GM21381 (cell line): Measurements from ENCODE around the gene XRCC3.
A peak's percentile ranks its signal among the peaks of the same experiment; 100 is the strongest.

Source experiments
- ATAC-seq: cut with Tn5 transposase; IDR thresholded peaks from one replicate; pipeline ENCODE4 v1.9.1; 2021; ENCODE audit warnings: mild to moderate bottlenecking, moderate library complexity; ENCODE audit not compliant: unreplicated experiment

The XRCC3 gene

DNA sequence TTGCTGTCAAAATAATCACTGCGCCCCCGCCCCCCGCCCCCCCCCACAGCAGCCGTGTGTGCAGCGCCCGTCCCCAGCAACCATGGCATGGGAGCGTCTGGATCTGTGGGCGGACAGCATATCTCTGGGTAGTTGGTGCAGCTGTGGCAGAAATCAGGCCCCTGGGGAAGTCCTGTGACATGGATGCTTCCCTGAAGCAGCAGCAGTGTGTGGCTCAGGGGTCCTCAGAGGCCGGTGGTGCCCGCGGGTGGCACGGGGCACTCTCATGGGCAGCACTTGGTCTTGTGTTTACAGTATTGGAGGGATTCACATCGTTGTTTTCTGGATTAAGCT, 19.2 kb downstream of the XRCC3 start:
- ATAC-seq: no peak

DNA sequence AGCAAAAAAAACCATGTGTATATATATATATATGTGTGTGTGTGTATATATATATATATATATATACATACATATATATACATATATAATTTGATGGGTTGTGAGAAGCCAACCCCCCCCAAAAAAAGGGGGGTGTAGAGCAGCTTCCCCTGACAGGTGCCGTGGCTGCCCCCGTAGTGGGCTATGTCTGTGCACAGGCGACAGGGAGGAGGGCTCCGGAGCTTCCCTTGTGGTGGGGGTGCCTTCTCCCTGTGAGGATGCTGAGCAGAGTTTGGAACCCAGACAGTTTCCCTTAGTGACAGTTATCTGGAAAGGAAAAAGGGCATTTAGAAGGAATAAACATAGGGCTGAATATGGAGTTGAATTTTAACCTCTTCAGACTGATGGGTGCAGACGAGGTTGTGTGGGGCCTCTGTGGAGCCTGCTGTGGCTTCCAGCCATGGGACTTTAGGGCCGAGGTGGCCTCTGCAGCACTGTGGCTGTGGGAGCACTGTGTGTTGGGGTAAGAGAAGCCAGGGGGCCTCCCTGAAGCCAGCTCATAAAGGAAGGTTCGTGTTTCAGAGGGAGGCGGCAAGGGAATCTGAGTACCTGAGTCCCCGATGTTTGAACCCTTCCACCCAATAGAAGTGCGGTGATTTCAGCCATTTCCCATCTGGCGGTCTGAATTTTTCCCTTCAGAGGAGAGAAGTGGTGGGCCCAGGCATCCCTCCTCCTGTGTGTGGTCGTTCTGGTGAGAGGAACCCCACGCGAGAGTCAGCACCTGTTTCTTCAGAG, 19.8 kb downstream of the XRCC3 start:
- no peak for ATAC-seq

DNA sequence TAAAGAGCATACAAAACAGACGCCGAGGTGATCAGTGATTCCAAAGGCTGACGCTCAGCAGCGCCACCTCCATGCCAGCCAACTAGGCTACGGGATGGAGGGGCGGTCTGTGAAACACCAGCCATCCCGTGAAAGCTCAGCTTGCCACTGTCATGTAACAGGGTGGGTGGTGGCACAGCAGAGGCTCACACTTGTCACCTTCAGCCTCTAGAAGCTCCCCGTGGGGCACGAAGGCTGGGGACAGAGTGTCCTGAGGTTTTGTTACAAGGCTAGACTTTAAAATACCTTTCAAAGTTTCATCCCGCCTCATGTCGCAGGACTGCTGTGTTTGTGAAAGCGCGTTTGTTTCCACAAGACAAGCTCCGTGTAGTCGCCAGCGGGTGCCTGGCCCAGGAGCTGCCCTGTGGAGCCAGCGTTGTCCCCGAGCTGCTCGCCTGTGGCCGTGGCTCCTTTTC, 20.7 kb downstream of the XRCC3 start:
- no peak for ATAC-seq

DNA sequence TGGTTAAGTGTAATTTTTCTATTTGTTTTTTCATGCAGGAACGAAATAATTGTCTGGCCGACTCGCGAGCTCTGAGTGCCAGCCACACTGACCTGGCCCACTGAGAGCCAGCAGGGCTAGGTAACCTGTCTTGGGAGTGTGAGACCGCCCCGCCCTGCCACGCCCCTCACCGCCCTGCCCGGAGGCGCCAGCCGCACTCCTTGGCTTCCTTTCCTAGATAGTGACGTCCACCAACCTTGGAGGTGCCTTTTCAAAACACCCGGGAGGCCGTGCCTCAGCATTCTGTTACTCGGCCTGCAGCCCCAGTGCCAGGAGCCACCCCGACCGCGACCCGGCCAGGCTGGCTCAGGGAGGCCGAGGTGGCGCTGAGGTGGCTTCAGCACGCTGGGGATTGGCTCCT, 21.7 kb downstream of the XRCC3 start:
- ATAC-seq: no peak

DNA sequence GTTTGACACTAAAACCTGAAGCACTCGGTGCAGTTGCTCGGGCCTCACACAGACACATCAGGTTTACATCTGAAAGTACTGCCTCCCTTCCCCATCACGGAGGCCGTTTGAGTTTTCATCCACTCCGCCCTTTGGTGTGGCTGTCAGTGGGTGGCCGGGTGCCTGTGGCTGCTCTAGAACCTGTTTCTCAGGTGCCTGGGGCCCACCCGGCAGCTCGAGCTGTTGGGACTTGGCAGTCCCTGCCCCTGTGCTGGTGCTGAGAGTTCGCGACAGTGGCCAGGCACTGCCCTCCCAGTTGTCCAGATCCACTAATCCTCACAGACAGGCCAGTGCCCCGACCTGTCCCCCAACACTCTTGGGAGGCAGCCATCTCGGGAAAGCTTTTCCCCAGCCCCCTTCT, 22.4 kb downstream of the XRCC3 start:
- ATAC-seq: no peak

DNA sequence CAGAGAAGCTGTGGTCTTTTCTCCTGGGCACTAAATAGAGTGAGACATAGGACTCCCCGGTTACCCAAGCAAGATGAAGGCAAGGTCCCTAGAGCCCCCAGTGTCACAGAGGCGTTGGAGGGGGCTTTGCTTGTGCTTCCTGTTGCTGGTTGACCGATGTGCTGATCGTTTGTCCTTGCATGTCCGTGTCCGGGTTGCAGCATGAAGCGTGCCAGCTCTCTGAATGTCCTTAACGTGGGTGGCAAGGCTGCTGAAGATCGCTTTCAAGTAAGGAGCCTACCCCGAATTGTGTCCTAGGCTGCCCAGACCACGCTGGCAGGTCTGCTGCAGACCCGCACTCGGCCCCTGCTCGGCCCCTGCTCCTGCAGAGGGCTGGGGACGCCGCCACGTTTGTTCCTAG, 23.1 kb downstream of the XRCC3 start:
- peak; percentile 18 for ATAC-seq

DNA sequence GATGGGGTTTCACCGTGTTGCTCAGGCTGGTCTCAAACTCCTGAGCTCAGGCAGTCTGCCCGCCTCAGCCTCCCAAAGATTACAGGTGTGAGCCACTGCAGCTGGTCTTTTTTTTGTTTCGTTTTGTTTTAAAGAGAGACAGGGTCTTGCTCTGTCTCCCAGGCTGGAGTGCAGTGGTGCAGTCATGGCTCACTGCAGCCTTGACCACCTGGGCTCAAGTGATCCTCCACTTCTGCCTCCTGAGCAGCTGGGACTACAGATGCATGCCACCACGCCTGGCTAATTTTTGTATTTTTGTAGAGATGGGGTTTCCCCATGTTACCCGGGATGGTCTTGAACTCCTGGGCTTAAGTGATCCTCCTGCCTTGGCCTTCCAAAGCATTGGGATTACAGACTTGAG, 23.6 kb downstream of the XRCC3 start:
- ATAC-seq: peak; percentile 60

DNA sequence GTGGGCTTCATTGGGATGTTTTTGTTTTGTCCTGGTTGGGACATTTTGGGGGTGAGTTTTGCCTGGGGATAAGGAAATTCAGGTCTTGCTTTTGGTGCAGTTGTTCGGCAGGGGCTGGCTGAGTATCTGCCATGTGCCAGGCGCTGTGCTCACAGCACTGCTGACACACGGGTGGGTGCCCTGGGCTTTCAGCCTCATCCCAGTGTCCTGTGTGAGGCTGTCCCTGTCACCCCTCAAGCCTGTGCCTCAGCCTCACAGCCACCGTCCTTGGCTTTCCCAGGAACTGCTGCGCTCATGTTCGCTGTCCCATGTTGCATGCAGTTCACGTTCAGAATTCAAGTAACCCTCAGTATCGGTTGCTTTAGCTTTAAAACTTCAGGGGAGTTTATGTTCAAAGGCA, 24.9 kb downstream of the XRCC3 start:
- ATAC-seq: no peak

DNA sequence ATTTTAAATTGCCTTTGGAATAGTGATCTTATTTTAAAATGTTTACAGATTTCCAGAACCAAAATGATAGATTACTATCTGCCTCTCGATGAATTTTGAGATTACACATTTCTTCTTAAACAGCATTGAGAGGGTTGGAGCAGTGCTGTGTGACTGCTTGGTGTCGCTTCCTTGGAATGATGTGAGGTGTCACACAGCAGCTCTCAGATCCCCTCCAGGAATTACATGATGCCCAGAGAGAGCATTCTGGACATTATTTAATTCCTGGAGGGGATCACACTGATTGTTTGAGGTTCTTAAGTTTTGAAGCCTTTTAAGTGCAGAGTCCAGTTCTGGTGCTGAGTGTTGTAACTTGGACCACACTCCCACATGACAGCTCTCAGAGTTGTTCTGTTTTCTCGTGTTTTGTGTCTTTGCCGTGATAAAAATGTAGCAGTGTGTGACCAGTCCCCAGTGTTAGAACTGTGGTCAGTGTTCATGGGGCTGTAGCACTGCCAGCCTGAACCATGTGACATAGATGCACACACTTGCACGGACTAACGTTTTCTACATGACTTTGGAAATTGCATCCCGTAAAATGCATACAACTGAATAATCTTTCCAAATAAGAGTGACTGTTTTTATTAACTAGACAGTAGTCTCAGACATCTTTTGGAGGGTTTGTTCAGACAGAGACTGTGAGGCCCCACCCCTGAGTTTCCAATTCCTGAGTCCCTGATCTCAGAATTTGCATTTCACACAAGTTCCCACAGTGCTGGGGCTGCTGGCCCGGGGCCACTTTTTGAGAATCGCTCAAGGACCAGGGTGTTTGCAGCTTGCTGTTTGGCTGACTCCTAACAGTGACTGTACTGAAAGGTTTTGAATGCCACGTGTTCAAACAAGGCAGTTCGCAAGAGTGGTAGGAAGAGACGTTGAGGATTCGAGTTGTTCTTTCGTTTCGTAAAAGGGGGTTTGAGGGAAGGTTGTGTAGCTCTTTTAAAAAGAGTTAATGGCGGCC, 26.0 kb downstream of the XRCC3 start:
- ATAC-seq: no peak

DNA sequence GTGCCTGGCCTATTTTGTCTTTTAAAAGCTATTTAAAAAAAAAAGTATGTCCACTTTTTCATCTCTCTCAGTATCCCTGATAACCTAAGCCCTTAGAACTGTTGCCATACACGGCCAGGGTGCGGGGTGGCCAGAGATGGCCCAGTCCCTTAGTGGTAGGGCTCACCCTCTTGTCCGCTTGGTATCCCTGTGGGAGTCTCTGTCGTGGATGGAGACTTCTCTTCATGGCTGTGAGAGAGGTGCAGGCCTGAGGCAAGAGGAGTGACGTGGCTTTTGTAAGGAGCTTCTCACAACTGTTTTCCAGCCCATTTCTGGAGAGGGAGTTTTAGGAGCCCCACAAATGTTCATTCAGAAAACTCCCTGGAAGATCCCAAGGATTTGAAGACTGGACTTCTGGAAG, 26.8 kb downstream of the XRCC3 start:
- no peak for ATAC-seq

DNA sequence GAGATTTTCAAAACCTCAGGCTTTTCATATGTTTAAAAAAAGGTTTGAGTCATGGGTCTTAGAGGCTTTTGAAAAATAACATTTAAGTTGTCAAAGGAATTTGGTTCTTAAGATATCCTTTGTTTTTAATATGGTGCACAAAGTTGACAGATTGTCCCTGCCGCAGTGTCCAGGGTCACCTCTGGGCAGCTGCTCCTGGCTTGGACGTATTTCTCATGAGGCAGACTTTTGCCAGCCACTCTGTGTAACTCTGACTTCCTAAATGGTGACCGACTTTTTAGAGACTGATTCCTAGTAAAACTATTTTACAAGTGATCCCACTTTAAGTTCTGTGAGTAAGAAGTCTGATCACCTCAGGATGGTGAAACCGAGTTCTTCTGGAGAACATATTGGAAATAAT, 27.5 kb downstream of the XRCC3 start:
- ATAC-seq: no peak

DNA sequence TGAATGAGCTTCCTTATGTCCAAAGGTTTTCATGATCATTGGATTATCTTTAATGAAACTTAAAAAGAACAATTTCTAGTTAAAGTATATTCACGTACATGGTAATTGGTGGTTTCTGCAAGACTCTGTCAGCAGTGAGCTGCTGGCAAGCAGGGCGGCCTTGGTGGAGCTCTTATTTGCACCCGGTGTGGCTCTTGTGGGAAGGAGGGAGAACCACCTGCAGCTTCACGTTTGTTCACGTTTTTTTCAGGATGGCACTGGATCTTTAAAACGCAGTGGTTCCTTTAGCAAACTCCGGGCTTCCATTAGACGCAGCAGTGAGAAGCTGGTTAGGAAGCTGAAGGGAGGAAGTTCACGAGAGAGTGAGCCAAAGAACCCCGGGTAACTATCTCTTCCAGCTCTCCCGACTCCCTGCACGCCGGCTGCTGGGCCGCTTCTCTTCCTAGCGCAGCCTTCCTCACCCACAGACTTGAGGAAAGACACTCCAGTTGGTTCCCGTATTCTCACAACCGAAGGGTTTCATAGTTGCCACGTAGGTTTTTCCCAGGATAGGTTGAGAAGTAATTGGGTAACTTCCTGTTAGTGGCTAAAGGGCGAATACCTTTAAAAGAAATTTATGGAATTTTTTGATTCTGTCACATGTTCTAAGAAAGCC, 28.3 kb downstream of the XRCC3 start:
- ATAC-seq: no peak

DNA sequence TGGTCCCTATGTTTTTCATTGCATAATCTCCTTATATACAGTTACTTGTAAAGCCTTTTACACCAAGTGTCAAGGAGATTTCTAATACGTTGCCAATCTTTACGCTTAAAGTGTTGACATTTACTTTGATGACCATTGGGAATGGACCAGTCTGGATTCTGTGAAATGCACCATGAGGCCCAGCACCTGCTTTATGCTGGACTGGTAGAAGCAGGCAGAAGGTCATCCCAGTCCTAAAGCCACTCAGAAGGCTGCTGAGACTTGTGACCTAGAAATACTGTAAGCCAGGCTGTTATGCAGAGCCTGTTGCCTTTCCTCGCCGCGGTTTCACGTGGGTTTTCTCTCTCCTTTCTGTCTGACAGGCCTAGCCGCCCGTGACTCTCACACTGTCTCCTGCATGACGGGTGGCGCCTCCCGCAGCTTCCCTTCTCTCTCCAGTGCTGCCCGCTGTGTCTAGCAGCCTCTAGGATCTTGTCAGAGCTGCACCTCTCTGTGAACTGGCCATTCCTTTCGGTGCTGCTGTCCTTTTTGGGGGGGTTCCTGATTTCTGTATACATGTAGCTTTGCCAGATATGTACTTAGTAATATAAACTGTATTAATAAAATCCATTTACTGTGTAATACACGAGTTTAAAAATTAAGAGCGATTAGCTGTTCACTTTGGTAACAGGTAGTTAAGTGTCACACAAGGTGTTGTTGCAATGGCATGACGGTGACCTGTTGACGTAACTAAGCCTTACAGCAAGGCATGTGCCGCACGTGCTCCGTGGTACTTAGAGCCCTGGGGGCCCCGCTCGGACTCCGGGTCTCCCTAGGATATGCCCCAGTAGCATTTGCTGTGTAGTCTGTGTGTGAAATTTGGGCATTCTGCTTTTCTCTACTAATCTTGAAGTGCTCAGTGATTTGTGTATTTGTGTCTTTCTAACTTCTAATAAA, 29.7 kb downstream of the XRCC3 start:
- ATAC-seq: no peak

DNA sequence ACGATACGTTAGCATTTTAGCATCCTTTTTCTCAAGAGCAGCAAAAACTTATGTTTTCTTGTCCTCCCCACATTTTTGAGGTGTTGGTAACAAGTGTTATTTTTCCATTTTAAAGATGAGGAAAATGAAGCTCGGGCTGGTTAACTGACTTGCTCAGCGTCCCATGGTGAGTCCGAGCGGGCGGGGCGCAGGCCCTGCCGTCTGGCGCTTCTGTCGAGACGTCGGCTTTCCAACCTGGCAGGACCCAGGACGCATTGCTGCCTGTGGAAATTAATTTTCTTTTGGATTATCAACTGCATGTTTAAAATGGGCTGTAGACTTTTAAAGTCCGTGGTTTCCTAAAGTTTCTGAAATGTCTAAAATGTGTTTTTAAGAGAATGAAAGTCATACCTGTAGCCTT, 30.4 kb downstream of the XRCC3 start:
- no peak for ATAC-seq

DNA sequence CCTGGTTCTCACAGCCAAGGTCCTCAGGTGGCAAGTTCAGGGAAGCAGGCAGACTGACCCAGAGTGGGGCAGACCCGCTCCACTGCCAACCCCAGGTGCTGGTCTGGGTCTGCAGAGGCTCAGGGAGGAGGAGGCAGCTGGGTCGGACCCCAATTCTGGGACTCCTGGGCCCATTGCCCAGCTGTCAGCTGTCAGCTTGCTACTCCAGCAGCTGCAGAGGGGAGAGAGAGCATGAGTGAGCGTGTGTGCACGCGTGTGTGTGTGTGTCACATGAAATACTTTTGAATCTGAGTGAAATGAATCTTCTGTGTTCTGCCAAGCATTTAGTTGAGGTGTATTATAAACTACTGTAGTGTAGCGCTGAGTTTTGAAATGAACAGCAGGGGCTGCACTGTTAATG, 30.8 kb downstream of the XRCC3 start:
- no peak for ATAC-seq

DNA sequence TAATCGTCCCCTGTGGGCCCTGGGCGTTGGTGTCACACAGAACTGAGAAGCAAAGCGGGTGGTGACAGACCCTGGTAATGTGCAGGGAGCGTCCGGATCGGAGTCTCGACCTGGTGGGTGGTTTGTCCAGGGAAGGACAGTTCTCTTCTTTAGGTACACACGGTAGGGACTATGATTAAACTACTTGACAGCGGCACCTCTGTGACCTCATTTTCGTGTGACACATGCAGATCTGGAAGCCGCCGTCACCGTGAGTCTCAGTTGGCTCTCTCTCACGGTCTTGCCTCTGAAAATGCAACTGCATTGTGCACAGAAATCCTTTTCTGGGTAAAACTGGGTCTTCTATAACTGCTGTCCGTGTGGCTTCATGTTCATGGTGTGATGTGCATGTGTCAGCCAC, 32.1 kb downstream of the XRCC3 start:
- ATAC-seq: no peak

DNA sequence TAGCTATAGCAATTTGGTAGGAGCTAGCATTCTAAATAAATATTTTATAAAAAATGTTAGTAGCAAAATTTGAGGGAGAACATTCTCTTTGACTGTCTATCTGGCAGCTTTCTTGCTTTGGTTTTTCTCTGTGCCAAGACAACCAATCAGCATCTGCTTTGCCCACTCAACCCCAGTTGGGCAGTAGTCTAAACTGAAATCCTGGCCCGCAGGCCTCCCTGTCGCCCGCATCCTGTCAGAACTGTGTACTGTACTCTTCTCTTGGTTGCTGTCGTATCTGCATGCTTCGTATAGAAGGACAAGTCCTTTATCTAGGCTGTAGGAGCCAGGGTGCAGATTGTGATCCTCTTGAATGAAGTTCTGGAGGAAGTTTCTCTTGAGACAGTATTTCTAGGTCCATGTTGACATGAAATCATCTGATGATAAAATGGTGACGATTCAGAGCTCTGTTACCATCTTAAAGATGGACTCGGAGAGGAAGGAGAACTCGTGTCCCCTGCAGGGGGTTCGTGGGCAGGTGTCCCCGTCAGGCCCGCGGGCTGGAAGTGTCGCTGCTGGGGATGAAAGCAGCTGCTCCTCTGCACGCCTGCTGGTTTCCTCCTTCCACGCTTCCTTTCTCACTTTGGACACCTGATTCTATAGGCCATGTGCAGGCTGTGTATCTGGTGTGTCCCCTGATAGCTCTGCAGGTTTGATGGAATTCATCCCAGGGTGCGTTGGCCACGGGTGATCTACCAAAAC, 34.6 kb downstream of the XRCC3 start:
- no peak for ATAC-seq

DNA sequence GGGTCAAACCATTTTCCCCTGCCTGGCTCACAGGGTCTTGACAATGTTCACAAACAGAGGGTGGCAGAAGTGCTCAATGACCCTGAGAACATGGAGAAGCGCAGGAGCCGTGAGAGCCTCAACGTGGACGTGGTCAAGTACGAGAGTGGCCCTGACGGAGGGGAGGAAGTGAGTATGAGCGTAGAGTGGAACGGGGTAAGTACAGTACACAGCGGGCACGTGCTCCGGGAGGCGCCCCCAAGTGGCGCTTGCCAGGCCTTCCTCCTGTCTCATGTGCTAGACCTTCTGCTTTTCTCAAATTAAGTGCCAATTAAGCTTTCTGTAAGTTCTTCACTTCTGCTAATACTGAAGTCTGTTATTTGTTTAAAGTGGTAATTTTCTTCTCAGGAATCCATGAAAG, 35.9 kb downstream of the XRCC3 start:
- ATAC-seq: peak; percentile 69

DNA sequence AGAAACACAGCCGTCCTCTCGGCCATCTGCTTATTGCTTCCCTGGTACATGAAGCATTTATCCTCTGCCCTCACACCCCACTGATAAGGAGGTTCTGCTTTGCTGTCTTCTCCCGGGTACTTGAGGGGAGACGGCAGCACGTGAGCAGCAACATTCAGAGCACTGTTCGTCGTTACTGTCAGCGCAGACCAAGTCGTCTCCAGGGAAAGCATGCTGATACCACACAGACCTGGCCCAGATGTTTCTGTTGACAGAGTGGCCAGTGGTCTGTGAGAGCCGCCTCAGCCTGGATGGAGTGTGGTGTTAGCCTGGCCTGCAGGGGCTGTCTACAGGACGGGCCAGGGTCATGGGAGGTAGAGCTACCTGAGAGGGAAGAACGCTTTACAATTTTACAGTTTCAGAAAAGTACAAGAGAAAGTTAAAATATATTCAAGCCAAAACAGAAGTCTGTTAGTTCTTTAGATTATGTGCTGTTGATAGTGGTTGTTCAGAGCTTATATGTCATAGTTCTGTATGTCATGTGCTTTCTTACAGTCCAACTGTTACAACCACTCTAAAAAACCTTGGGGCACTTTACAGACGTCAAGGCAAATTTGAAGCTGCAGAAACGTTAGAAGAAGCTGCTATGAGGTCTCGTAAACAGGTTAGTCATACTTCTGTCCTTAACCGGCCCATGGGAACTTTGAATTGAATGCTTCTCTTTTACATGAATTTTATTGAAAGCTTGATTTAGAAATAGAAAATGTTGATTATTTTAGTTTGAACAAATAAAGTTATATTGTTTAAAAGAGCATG, 38.2 kb downstream of the XRCC3 start:
- ATAC-seq: no peak
